Activated CD4-positive, alpha-beta T cell treated with anti-CD3 and anti-CD28 coated beads, Interleukin-2, amount 50 U/mL, for 16 hours (primary cell): ENCODE measurements around the gene CAPN15.
"Not testable (repeated sequence)": the region's sequence is repeated elsewhere in the genome, so short reads cannot be mapped to it uniquely, and the experiment has no call there.

ENCODE experiments used
- DNase-seq: peaks from one replicate; pipeline ENCODE4 v3.0.0-alpha.2; 2020

Gene CAPN15

DNA sequence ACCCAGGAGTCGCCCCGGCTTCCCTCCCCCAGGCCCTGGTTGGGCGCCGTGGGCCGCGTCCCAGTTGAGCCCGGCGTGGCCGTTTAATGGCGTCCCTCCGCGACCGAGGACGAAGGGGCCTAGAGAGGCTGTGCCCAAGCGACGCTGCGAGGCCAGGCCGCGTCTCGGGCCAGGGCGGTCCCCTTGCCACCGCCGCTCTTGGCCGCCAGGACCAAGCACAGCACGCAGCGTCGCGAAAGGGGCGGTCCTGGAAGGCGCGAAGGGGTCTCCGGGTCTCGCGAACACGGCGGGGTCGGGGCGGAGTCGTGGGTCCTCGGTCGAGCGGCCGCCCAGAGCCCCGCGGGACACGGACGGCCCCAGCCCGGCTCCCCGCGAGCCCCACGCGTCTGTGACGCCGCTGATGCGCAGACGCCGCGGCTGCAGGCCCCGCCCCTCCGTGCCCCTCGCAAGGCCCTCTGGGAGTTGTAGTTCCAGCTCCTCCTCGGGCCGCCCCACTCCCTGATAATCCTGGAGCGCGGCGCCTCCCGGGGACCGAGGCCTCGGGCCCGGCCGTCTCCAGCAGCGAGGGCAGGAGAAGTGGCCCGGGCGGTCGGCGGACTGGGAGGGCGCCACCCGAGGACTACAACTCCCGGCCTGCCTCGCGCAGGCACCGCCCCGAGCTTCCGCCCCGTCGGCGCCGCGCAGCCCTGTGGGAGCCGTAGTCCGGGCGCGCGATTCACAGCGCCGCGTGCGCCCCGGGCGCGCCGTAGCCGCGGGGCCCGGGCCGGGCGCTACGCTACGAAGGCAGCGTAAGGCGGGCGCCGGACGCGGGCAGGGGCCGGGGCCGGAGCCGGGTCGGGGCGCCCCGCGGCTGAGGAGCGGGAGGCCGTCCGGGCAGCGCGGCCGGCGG lies at the start of gene CAPN15:
TSS of gene CAPN15 (plus strand) at position 698 of the 889 bp plus-strand sequence. CDS start 19,127 bp downstream, outside the sequence.
- DNase-seq: peak; percentile 89

- not testable (repeated sequence) for DNase-seq
Measured at GRCh38 chr16:478287-478686, 49.2 kb upstream of the CAPN15 start.

- no peak for DNase-seq
Measured at GRCh38 chr16:482468-483185, 44.9 kb upstream of the CAPN15 start.

- DNase-seq: no peak
Measured at GRCh38 chr16:483341-484075, 44.0 kb upstream of the CAPN15 start.

GRCh38 chr16:489606-490005 lies 37.9 kb upstream of the CAPN15 start:
- no peak for DNase-seq

DNA sequence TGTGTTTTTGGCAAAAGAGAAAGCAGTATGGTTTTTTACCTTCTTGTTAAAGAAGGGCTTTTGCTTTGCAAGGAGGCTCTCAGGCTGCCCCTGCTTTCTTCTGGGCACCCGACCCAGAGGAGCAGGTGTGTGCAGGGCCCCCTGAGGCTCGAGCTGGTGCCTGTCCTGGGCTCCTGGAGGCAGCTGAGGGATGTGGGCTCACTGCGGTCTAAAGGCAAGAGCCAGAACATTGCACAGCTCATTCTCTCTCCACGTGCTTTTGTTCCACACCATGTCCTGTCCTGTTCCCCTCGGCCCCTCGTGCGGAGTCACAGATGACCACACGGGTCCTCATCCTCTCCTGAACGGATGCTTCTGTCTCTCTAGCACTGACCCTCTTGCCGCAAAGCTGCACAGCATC lies 36.7 kb upstream of the CAPN15 start:
- DNase-seq: no peak

GRCh38 chr16:491220-491919 lies 36.1 kb upstream of the CAPN15 start:
- no peak for DNase-seq

- no peak for DNase-seq
Measured at GRCh38 chr16:492211-492875, 35.2 kb upstream of the CAPN15 start.

DNA sequence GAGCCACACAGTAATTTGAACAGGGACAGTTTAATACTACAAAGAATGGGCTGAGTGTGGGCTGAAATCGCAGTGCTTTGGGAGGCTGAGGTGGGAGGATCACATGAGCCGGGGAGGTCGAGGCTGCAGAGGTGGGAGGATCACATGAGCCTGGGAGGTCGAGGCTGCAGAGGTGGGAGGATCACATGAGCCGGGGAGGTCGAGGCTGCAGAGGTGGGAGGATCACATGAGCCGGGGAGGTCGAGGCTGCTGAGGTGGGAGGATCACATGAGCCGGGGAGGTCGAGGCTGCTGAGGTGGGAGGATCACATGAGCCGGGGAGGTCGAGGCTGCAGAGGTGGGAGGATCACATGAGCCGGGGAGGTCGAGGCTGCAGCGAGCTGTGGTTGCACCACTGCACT lies 32.8 kb upstream of the CAPN15 start:
- not testable (repeated sequence) for DNase-seq

DNA sequence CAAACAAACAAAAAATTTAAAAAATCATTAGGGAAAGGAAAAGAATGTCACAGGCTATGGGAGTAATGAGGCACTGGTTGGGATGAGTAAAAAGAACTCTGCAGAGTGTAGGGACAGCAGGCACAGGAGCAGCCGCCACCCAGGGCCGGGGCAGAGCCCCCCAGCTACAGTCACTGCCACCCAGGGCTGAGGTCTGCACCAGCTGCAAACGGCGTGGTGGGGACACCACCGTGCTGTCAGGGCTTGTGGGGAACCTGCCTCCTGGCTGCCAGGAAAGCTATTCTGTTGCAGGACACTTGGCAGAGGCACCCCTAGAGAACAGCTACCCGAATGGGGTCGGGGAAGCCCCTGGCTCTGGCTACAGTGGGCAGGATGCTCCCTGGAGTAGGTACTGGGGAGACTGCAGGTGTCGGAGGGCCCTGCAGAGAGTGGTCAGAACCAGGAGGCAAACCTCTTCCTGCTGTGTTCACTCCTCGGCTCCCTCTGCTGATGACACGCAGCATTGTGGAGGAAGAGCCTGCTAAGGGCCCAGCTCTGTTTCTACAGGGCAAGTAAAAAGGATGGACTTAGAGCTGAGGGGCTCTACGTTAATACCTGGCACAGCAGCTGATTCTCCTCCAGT lies 32.3 kb upstream of the CAPN15 start:
- peak; percentile 32 for DNase-seq

DNA sequence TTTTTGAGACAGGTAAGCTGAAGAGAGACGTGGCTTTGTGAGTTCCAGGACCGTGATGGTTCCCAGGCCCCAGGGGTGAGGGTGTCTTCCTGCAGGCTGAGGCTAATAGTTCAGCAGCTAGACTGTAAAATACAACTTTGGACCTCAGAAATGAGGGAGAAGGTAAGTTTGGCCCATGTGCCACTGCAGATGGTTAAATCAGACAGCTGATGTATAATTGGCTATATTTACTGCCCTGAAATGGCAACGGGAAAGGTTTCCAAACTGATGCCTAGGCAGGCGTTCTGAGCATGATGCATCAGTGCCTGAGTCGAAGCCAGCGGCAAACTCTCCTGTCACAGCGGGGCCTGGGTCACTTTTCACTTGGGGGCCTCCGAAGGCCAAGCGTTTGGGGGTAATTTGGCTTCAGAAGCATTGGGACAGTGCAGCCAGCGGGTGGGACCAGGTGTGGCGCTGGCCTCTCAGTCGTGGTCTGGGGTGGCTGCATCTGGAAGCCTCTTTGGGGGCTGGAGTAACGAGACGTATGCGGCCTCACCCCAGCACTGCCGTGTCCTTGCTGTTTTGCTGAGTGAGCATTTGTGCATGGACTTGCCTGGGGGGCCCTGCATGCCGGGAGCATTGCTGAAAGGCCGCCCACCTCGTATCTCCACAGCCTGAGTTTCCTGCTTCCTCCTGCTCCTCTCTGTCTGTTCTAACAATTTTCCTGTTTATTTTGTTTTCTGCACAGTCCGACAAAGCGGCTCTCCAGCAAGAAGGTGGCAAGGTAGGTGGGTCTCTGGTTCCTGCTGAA lies 31.2 kb upstream of the CAPN15 start:
- DNase-seq: no peak

DNA sequence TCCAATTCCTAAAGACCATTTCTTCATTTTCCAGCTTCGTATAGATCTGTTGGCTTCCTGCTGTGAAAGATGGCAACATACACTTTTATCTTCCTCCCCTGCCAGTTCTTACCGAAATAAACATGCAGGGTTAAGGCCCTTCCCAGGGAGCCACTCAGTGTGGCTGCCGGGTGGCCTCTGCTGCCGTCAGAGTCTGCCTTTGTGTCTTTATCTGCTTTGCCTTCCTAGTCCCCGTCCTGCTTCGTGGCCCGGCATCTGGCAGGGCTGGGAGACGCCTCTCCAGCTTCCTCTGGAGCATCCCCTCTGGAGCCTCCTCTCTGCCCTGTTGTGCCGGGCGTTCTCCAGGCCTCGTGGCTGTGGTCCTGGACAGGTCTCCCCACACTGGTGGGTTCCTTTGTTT lies 30.3 kb upstream of the CAPN15 start:
- no peak for DNase-seq

GRCh38 chr16:499924-500323 lies 27.6 kb upstream of the CAPN15 start:
- no peak for DNase-seq

GRCh38 chr16:500709-501108 lies 26.8 kb upstream of the CAPN15 start:
- no peak for DNase-seq

DNA sequence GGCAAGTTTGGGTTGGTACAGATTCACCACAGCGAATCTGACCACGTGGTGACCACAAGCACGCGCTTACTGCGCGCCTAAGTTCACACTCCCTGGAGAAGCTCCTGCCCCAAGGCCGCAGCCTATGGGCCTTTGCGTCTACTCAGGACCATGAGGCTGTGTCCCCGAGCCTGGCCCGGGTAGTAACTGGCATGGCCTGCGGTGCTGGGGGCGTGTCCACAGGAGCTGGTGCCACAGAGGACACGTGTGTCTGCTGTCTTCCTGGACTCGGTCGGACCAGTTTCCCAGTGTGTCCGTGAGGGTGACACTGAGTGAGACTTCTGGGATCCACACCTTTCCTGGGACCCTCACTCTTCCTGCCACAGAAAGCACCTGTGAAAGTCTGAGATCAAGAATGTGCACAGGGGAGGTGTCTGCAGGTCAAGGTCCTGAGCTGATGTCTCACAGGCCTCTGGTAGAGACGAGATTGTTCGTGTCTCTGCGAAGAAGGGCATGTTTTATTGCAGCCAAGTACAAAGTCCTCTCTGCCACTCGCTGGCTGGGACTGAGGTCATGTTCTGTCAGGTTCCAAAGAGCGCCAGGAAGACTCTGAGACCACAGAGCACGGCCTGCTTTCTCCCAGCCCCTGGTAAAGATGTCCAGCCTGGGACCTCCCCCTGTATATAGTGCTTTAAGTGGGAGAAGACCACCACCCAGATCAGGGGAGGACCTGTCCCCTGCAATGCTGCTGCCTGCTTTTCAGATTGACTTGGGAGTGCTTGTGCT lies 25.2 kb upstream of the CAPN15 start:
- no peak for DNase-seq

- no peak for DNase-seq
Measured at GRCh38 chr16:503150-504071, 24.1 kb upstream of the CAPN15 start.

DNA sequence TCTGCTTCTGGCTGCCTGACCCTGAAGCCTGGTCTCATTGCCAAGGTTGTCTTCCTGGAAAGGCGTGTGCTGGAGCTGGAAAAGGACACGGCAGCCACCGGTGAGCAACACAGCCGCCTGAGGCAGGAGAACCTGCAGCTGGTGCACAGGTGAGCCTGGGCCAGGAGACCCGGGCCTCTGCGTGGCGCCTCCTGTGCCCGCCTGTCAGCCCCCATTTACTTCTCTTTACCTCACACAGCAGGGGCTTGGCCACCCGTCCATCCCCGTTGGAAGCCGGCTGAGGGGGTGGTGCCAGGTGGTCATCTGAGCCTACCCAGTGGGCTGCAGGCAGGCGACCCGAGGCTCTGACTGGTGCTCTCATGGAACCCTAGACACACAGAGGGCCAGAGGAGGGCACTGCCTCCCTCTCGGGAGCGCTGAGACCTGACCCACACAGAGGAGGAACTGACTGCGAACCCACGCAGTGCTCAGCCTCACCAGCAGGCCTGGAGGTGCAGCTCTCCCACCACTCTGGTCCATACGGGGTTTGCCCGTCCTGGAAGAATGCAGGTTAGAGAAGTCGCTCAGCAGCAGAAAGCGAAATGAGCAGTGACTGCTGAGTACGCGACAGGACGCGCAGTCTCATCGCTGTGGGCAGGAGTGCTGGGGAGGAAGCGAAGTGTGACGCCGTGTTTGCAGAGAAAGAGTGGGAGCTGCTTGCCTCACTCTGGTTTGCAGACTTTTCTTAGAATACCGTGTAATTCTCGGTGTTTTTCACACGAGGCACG lies 21.9 kb upstream of the CAPN15 start:
- DNase-seq: no peak

DNA sequence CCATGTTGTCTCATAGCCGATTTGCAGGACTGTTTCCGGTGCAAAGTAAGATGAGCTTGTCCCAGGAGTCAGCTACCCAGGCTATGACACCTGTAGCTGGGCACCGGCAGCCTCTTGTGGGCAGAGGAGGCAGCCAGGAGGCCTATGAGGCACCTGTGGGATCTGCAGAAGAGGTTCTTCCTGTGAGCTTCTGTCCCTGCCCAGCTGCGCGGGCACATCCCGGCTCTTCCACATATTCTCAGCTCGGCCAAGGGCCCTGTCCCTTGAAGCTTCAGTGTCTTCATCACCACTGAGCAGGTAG lies 21.3 kb upstream of the CAPN15 start:
- no peak for DNase-seq
